ENCODE data around the gene CCL27. TPM values are rescaled to one million over a fixed set of nuclear protein-coding genes. Genes with fewer than 3 reads are reported as not detected.

Gene CCL27
- total RNA-seq, 2 donors from 2014 or later = not detected

DNA sequence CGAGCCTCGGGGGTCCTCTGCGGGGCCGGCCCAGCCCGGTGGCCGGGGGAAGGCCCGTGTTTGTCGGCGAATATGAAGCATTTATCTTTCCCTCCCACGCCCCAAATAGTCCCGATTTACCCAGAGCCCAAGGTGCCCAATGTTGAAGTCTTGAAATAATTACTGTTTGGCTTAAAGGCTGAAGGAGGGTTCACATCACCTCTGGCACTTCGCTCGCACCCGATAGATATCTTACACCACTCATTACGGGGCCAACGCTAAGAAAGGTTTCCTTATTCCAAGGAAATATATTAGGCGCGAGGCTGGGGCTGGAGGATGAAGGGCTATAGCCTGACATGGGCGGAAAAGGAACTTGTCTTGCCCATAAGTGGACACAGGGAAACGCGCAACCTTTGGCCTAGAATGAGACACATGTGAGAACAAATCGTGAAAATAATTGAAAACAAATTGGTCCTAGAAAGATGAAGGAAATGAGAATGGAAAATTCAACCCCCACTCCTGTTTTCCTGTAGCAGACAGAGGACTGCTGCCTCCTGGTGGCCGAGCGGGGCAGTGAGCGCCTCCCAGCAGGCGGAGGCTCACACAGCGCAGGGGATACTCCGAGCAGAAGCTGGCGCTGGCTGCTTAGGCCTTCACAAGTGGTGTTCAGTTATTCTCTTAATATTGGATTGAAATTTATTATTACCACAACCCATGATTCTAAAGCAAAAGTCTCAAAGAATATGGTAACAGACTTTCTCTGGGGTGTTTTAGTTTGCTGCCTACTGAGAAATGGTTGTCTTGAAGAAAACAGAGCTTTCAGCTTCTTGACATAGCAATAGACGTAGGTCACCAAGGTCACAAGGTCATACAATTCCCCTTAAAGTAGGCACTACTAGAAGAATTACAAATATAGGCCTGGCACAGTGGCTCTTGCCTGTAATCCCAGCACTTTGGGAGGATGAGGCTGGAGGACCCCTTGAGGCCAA is 39.6 kb upstream of the CCL27 start:
- Histone ChIP-seq H3K27ac (peak overlapping the region; percentile 68), H3K4me1 (peaks cover 3% of the 10 kb centered on the region), H3K4me3 (peak overlapping the region; percentile 91), H3K9me3 (no peaks in the 10 kb centered on the region), H3K36me3 (no peaks in the 10 kb centered on the region), H3K27me3 (no peaks in the 10 kb centered on the region), H3K9ac (ENCODE audit: low read depth in 2 of 2, low read length in 2 of 2) (peak overlapping the region; percentile 58 to 65)
- intact Hi-C loops (cut with DNase I) = no loop called here
- peak; percentile 91 for DNase-seq
- TF ChIP-seq, protein P1, sequence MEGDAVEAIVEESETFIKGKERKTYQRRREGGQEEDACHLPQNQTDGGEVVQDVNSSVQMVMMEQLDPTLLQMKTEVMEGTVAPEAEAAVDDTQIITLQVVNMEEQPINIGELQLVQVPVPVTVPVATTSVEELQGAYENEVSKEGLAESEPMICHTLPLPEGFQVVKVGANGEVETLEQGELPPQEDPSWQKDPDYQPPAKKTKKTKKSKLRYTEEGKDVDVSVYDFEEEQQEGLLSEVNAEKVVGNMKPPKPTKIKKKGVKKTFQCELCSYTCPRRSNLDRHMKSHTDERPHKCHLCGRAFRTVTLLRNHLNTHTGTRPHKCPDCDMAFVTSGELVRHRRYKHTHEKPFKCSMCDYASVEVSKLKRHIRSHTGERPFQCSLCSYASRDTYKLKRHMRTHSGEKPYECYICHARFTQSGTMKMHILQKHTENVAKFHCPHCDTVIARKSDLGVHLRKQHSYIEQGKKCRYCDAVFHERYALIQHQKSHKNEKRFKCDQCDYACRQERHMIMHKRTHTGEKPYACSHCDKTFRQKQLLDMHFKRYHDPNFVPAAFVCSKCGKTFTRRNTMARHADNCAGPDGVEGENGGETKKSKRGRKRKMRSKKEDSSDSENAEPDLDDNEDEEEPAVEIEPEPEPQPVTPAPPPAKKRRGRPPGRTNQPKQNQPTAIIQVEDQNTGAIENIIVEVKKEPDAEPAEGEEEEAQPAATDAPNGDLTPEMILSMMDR (IDR thresholded peaks at IDR 0.05) = peak; percentile 100

DNA sequence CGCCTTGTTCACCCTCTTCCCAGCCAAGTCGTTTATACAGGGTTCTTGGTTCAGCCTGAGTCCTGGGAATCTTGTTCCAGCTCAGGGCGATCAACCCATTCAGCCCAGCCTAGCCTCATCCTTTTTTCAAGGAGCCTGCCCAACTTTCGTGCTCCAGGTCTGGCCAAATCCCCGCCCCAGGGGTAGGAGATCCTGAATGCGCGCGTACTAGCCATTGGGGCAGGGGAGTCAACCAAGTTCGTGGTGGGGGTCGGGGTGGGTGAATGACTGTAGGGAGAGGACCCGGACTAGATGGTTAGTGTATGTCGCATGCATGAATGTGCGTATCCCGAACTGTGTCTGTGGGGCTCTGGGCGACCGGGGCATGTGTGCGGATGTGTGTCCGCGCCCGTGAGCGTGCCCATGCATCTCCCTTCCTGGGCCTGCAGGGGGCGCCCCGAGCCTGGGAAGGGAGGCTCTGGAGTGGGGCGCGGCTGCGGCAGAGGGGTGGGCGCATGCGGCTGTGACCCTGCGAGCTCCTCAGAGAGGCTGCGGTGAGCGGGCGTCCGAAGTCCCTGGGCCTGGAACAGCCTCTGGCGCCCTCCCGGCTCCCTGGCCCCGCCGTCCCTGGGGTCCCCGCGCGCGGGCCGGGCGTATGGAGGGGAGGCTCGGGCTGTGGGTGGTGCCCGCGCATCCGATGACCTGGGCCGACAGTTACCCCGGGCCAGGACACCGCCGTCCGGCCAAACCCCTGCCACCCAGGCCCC is 38.7 kb upstream of the CCL27 start:
- Histone ChIP-seq H3K4me1 (peaks cover 3% of the 10 kb centered on the region), H3K9ac (ENCODE audit: low read depth in 2 of 2, low read length in 2 of 2) (peak overlapping the region; percentile 58 to 65), H3K4me3 (peak overlapping the region; percentile 91), H3K9me3 (no peaks in the 10 kb centered on the region), H3K27ac (peak overlapping the region; percentile 68), H3K27me3 (no peaks in the 10 kb centered on the region), H3K36me3 (no peaks in the 10 kb centered on the region)
- TF ChIP-seq, protein P1 (IDR thresholded peaks at IDR 0.05) = peak; percentile 90
- peak; percentile 82 for DNase-seq
- intact Hi-C loops (cut with DNase I) = no loop called here

DNA sequence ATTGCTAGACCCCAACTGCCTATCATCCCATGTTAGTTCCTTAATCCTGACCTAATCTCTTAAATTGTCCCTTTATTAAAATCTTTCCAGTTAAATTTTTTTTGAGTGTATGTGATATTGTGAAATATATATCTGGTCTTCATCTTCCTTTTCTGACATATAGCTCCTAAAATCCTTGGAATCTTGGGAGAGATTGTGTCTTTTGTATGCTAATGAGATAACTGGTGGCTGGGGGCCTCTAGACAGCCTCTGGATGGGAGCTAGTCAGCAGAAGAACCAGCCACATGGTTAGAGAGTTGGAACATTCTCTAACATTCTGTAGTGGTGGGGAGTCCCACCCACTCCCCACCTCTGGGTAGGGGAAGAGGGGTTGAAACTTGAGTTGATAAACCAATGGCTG is 32.4 kb upstream of the CCL27 start:
- Histone ChIP-seq H3K4me3 (no peak overlapping the region), H3K9ac (ENCODE audit: low read depth in 2 of 2, low read length in 2 of 2) (no peak overlapping the region), H3K27me3 (no peaks in the 10 kb centered on the region), H3K27ac (no peak overlapping the region), H3K4me1 (no peaks in the 10 kb centered on the region), H3K9me3 (no peaks in the 10 kb centered on the region), H3K36me3 (no peaks in the 10 kb centered on the region)
- TF ChIP-seq, protein P1 (IDR thresholded peaks at IDR 0.05) = no peak
- DNase-seq = no peak
- intact Hi-C loops (cut with DNase I) = no loop called here

DNA sequence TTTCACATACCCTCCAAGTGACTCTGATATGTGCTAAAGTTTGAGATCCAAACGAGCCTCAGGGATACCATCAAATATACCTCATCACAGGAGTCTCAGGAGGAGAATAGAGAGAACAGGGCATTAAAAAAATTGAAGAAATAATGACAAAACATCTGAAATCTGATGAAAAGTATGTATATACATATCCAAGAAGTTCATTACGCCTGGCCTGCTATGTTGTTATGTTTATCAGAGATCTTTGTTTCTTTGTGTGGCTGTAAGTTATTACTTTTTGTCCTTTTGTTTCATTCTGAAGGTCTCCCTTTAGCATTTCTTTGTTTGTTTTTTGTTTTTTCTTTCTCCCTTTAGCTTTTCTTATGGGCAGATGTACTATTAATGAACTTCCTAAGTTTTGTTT is 31.1 kb upstream of the CCL27 start:
- Histone ChIP-seq H3K27ac (no peak overlapping the region), H3K9ac (ENCODE audit: low read depth in 2 of 2, low read length in 2 of 2) (no peak overlapping the region), H3K4me1 (no peaks in the 10 kb centered on the region), H3K27me3 (no peaks in the 10 kb centered on the region), H3K36me3 (no peaks in the 10 kb centered on the region), H3K9me3 (no peaks in the 10 kb centered on the region), H3K4me3 (no peak overlapping the region)
- TF ChIP-seq, protein P1 (IDR thresholded peaks at IDR 0.05) = no peak
- no peak for DNase-seq
- intact Hi-C loops (cut with DNase I) = no loop called here

DNA sequence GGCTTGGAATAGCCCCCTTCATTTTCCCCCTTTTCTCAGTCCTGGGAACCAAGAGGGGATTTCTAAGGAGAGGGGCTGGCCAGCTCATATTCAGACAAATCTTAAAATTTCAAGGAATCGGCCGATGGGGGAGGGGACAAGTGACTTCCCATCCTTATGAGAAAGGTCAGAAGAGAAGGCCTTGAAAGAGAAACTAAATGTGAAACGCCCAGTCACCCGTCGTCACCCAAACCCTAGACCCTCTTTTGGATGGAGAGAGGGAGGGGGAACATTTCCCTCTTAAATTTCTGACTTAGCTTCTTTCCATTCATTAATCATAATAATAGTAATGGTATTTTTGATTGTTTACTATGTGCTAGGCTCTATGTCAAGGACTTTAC is 29.5 kb upstream of the CCL27 start:
- no peak overlapping the region for H3K4me3 ChIP-seq
- intact Hi-C loops (cut with DNase I) = no loop called here
- no peaks in the 10 kb centered on the region for H3K9me3 ChIP-seq
- no peaks in the 10 kb centered on the region for H3K27me3 ChIP-seq
- H3K27ac ChIP-seq = no peak overlapping the region
- DNase-seq = no peak
- H3K36me3 ChIP-seq = no peaks in the 10 kb centered on the region
- no peak overlapping the region for H3K9ac ChIP-seq (ENCODE audit: low read depth in 2 of 2, low read length in 2 of 2)
- TF ChIP-seq, protein P1 (IDR thresholded peaks at IDR 0.05) = no peak
- no peaks in the 10 kb centered on the region for H3K4me1 ChIP-seq
